HG03280 (cell line): ENCODE data around the gene NGF.
"Not testable (repeated sequence)": the region's sequence is repeated elsewhere in the genome, so short reads cannot be mapped to it uniquely, and the experiment has no call there.

Source experiments
- ATAC-seq: cut with Tn5 transposase; IDR thresholded peaks from one replicate; pipeline ENCODE4 v1.9.1; 2021; ENCODE audit warnings: mild to moderate bottlenecking, moderate library complexity; ENCODE audit not compliant: unreplicated experiment

Gene NGF

DNA sequence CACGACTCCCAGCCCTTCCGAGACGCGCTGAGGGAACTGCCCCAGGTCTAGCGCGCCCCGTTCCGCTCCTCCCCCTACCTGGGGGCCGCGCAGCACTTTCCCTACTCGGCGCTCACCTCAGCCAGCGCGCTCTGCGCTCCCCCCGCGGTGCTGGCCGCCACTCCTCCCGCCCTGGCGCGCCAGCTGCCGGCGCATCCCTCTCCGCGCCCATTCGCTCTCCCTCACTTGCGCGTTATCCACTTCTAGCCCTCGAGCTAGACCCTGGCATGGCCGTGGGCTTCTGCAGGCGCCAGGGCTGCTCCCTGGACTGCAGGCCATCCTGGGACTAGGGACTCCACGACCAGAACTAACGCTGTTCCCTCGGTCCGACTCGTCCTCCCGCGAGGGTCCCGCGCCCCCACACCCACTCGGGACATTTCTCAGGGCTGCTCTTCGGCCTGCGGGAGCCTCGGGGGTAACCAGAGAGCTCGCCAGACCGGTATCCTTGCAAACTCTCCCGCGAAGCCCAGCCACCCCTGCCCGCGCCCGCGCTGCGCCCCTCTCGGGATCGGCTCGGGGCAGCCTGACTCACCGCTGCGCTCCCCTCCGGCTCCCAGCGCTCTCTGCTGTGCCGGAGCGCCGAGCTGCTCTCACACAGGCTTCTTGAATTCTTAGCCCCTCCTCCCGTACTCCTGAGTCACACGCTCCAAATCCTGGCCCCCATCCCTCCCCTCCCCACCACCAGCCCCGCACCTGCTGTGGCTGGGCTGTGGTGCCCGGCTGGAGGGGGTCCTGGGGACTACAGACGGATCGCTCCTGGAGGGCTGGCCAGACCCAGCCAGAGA, at the start of gene NGF:
Gene NGF, minus strand, starts transcription at position 617 of the 824 bp plus-strand sequence. CDS start 51,454 bp downstream, outside the sequence.
- ATAC-seq: no peak

DNA sequence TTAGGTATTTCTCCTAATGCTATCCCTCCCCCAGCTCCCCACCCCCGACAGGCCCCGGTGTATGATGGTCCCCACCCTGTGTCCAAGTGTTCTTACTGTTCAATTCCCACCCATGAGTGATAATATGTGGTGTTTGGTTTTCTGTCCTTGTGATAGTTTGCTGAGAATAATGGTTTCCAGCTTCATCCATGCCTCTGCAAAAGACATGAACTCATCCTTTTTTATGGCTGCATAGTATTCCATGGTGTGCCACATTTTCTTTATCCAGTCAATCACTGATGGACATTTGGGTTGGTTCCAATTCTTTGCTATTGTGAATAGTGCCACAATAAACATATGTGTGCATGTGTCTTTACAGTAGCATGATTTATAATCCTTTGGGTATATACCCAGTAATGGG, 45.4 kb upstream of the NGF start:
- ATAC-seq: not testable (repeated sequence)

DNA sequence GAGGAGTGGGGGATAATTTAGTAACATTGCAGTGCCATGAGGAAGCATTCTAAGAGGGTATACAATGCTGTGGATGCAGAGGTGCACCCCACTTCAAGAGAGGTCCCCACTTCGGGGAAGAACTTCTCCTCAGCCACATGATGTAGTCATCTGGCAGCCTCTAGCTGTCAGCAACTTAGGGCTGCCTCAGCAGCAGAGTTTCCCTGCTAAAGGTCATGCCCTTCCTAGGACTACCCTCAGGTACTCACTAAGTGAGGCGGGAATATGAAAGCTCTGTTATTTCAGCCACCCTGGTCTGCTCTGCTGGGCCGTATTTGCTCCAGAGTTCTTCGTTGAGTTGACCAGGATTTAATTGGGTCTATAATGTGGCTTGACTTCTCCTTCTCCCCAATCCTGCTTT, 41.9 kb upstream of the NGF start:
- ATAC-seq: no peak

DNA sequence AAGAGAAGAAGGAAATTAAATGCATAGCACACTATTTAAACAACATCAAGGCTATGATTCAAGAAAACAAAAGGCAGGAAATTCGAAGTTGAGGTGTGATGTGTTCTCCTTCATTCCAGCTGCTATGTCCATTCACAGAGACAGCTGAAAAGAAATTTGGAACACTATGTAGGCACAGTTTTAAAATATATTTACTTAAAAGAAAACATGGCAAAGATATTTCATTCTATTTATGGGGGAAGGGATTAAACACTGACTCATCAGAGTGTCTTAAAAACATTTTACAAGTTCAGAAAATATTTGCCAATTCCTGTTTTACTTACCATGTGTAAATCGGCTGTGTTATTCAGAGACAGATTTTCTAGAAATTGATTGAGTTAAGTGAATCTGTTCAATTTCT, 39.4 kb upstream of the NGF start:
- ATAC-seq: no peak

DNA sequence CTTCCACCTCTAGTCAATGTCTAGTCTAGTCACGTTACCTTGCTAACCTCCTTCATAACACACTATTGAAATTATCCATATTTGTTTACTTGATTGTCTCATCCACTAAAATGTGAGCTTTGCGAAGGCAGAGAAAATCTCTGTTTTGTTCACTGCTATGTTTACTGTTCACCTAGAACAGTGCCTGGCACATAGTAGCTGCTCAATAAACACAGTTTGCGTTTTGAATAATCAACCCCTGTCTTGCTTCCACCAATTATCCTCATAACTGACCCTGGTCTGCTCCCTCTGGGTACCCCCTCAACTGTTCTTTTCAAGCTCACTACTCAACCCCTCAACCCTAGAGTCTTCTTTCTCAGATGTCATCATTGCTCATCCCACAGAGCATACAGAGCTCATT, 36.5 kb upstream of the NGF start:
- no peak for ATAC-seq

DNA sequence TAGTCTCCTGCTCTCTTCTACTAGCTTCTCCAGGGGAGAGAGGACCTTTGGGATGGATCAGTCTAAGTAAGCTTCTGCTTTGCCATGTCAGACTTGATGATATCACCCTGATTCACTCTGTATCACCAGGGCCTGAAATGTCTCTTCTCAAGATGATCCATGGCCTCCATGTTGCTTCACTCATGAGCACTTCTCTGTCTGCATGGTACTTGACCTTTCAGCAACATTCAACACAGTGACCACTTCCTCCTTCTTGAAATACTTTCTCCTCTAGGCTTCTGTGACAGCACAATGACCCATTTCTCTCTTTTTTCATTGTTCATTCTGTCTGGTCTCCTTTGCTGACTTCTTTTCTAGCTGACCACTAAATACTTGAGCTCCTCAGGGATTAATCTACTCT, 35.3 kb upstream of the NGF start:
- no peak for ATAC-seq

DNA sequence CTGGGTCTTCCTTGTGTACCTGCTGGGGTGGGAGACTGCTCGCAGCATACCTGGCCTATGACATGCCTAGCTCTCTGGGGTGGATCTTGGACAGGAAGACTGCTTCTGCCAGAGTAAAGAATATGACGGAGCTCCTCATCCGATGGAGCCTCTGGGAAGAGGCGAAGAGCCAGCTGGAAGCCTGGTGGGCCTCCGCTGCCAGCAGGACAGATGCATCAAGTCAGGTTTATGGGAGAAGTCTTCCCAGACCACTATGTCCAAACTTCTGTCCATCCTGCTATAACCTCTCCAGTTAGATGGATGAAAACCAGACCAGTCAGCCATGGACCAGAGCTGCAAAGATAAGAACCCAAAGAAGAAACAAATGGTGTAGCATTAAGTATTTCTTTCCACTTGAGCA, 27.7 kb upstream of the NGF start:
- no peak for ATAC-seq

DNA sequence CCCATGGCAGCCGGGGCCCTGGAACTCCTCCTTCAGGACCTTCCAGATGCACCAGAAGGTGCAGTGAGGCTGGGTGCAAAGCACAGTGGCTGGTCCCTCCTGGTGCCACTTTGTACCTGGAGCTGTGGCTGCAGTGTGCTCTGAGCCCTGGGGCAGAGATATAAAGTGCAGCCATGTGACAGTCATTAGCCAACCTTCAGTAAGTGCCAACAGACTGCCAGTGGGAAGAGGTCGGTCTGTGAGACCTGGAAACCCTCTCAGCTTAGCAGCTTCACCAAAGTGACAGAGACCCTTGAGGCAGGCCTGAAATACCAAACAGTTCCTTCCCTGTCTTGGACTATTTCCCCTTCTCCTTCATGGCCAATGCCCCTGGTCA, 26.7 kb upstream of the NGF start:
- no peak for ATAC-seq

DNA sequence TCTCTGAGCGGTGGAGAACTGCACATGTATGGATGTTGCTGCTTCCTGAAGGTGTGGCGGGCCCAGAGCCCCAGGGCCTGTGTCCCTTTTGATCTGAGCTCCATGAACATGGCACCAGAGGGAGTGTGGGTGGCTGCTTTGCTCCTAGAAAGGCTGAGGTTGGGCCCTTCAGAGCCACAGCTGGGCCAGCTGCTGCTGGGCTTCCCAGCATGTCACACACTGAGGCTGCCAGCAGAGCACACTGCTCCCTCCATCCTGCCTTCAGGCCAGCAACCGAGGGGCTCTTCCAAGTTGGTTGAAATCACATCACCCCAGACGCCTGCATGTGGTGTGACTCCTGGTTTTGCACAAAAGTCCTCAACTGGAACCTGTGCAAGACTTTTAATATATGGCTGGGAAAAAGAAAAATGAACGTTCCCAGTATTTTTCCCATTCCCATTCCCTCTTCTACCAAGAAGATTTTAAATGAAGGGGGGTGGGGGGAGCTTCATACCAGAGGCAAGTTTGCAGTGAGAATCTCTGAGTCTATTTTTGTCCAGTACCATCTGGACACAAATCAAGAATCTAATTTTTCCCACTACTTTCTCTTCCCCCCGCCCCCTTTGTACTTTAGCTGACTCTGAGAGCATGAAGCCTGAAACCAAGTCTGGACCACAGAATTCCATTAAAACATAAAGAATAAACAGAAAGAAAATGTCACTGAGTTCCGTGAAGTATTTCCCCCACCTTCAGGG, 26.2 kb upstream of the NGF start:
- no peak for ATAC-seq

DNA sequence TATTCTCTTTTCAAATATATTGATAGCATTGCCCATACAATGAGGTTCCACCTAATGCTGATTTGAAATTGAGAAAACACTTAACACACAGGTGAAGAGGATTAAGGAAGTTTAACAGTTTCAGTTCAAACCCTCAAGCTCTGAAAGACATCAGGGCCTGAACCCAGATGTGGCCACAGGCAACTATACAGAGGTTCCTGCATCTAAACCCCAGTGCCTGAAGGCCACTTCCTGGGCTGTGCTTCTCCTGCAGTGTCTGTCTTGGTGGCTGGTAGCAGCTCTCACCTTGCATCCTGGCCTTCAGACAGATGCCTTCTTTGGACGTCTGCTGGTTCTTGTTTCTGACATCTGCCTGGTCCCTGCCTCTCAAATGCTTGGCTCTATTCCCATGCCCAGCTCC, 25.1 kb upstream of the NGF start:
- no peak for ATAC-seq

DNA sequence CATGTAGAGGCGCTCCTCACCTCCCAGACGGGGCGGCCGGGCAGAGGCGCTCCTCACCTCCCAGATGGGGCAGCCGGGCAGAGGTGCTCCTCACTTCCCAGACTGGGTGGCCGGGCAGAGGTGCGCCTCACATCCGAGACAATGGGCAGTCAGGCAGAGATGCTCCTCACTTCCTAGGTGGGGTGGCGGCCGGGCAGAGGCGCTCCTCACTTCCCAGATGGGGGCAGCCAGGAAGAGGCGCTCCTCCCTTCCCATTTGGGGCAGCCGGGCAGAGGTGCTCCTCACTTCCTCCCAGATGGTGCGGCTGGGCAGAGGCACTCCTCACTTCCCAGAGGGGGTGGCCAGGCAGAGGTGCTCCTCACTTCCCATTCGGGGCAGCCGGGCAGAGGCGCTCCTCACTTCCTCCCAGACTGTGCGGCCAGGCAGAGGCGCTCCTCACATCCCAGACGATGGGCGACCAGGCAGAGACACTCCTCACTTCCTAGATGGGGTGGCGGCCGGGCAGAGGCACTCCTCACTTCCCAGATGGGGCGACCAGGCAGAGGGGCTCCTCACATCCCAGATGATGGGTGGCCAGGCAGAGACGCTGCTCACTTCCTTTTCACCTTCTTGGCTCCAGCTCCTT, 22.6 kb upstream of the NGF start:
- not testable (repeated sequence) for ATAC-seq

DNA sequence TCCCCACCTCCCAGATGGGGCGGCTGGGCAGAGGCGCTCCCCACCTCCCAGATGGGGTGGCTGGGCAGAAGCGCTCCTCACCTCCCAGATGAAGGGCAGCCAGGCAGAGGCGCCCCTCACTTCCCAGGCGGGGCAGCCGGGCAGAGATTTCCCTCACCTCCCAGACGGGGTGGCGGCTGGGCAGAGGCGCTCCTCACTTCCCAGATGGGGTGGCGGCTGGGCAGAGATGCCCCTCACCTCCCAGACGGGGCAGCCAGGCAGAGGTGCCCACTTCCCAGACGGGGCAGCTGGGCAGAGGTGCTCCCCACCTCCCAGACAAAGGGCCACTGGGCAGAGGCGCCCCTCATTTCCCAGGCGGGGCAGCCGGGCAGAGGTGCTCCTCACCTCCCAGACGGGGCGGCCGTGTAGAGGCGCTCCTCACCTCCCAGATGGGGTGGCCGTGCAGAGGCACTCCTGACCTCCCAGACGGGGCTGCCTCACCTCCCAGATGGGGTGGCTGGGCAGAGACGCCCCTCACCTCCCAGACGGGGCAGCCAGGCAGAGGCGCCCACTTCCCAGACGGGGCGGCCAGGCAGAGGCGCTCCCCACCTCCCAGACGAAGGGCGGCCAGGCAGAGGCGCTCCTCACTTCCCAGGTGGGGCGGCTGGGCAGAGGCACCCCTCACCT, 21.9 kb upstream of the NGF start:
- ATAC-seq: not testable (repeated sequence)

DNA sequence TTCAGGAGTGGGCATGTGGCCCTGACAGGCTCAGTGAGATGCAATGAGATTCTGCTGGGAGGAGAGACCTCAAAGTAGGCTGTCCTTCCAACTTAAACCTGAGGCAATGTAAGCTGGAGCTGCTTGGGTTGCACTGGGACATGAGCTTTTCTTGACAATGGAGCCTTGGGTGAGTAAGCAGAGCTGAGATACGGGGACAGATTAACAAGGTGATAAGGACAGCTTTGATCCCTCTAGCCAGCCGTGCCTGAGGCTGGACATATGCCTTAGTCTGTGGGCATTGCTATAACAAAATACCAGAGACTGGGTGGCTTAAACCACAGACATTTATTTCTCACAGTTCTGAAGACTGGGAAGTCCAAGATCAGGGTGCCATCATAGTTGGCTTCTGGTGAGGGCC, 18.3 kb upstream of the NGF start:
- ATAC-seq: no peak

DNA sequence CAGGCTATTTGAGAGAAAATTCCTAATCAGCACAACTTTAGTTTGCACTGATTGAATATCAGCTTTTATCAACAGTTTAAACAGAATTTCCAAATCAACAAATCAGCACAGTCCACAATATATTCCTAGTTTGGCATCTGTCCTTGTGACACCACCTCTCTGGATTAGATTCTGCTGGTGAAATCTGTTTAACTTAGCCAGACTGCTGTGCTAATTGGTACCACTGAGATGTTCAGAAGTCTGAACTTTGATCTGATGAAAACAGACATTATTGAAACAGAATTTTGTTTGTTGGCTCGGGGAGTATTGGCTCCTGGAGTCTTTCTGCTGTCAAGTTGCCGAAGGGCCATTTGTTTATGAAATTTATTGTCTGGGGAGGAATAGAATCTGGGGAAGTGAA, 17.0 kb upstream of the NGF start:
- no peak for ATAC-seq

DNA sequence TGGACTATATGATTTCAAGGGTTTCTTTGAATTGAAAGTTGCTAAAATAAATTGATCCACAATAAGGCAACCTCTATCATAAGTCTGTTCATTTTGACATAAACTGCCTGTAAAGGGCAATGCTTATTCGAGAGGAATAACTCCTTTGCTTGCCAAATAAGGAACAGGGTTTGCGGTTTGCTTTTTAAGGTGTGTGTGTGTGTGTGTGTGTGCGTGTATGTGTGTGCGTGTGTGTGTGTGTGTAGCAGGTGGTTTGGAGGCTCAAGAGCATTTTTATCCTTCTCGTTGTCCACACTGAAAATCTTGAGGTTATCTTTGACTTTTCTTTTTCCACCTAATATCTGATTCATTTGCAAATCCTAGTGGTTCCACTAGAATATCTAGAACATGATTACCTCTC, 13.1 kb upstream of the NGF start:
- ATAC-seq: no peak

DNA sequence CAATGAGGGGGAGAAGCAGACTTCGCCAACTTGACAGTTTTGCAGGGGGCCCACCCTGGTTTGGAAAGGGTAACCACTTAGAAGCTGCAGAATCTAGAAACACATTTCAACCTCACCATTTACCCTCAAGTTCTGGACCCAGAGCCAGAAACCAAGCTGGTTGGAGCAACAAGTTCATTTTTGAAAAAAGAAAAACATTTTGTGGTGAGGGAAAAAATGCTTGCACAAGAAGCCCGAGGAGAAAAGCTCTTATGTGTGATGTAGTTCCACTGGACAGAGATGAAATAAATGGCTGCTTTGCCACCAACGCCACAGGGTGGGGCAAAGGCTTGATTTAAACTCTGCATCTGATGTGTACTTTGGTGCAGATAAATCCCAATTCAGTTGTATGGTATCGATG, 10.6 kb upstream of the NGF start:
- ATAC-seq: no peak

DNA sequence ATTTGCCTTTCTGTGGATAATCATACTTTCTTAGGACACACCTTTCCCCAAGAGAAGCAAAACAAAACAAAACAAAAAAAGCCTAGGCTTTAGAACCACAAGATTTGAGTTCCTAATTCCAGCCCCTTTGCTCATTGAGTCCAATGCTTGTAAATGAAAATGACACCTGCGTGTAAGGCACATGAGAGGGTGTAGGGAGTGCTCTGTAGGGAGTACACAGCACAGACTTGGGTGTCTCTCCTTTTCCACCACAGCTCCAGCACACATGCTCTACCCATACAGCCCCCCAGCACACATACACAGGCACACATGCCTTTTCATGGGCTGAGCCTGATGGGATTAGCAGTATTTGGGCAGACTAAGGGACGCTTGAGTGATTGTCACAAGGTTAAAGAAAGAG, 9.2 kb upstream of the NGF start:
- no peak for ATAC-seq

DNA sequence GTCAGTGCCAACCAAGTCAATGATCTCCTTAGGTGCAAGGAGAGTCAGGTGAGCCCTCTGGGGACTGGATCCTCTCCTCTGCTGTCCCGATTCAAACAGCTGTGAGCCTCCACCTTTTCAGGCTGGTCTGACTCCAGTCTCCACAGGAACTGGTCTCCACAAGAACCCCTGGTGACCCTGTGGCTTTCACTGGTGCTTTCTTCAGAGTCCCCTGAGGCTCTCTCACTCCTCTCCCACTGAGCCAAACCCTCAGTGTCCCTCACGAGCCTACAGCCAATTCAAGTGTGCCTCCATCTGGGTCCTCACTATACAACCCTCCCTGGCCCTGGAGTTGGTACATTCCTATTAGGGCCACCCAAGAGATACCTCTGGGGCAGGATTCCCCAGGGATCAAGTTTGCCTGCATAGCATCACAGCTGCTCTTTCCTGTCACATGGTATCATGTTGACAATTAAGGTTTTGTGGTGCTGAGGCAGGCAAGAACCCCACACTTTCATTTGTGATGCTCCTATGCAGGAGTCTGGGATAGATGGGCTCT, 5.2 kb upstream of the NGF start:
- ATAC-seq: no peak

DNA sequence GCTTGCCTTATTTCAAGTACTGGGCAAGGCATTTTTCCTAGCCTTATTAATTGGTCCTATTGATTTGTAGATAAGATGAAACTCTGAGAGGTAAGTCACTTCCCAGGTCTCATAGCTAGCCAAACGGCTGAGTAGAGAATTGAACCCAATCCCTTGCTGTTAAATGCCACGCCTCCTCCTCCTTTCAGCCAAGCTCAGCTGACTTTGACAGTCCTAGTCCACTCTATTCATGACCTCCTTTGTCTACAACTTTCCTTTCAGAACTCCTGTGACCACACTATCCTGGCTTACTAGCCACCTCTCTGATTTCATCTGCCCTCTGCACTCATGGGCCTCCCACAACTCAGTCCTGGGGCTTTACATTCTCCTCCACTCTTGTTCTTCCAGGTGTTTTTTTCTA, 3.9 kb upstream of the NGF start:
- no peak for ATAC-seq

DNA sequence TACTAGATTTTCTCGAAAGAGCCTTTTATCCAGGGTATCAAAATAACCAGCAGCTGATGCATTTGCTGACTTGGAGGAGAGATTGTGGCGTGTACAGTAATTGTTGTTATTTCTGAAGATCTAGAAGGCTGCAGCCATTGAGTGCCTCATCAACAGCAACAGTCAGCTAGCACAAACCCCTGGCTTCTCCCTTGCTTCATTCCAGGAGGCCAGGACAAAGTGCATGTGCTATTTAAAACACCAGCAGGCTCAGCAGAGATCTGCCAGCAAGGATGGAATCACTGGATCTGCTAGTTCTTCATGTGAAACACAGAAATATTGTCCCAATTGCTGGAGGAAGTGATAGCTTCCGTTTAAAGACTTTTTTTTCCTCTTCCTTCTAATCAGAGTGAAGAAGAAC, 2.8 kb upstream of the NGF start:
- ATAC-seq: no peak

DNA sequence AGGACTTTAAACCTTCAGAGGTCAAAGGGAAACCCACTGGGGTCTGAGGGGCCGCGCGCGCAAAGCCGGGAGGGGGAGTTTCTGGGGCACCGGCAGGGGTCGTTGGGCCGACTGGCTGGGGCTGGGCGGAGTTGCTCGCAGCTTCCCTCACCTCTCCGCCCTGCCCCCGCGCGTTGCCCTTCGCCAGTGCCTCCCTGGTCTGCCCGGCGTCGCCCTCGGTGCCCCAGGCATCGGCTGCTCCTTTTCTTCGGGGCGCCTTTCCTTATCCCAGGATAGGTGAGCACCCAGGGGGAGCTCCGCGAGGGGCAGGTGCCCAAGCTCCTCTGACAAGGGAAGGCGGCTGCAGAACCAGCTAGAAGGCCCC, 390 bp upstream of the NGF start:
- no peak for ATAC-seq
